Lower leg skin (tissue), 4 donors: Measurements from ENCODE around the gene FBXL15. TPM values are rescaled to one million over a fixed set of nuclear protein-coding genes. Genes with fewer than 3 reads are reported as not detected.
A peak's percentile ranks its signal among the peaks of the same experiment; 100 is the strongest.

Source experiments
- DNase-seq, 2 donors: peaks; one replicate each; pipeline ENCODE4 v3.0.0-alpha.2; 2019; ENCODE audit warnings: low spot score in 2 of 2
- H3K4me3 ChIP-seq: fragments of 200-600 bp; sonication (generic); 2 replicates; pipeline ENCODE4 v1.5.1; 2017; ENCODE audit warnings: mild to moderate bottlenecking, low read depth; ENCODE audit not compliant: poor library complexity, severe bottlenecking
- CTCF ChIP-seq, 3 donors: fragments of 450-650 bp; IDR thresholded peaks; one replicate each; pipeline ENCODE4 v1.5.1; 2016; ENCODE audit warnings: antibody characterized with exemption in 3 of 3, mild to moderate bottlenecking in 3 of 3, moderate library complexity in 2 of 3
- POLR2A ChIP-seq, 2 donors: fragments of 450-650 bp; IDR thresholded peaks; one replicate each; pipeline ENCODE4 v1.6.1; 2016 to 2017; ENCODE audit warnings: antibody characterized with exemption in 2 of 2, mild to moderate bottlenecking in 1 of 2, moderate library complexity in 1 of 2
- WGBS, 2 donors: methylation state at CpG; one replicate each; pipeline ENCODE4 v1.1.5; 2018; 5-methylcytosine and 5-hydroxymethylcytosine counted together
- intact Hi-C: fragments of 100-400 bp; cut with DNase I; formaldehyde crosslinking; loops from one replicate; pipeline ENCODE4 v1.15.0; 2023; ENCODE audit warnings: low total_unique reads
- total RNA-seq, 4 donors: library from RNA; depleted of rRNA; stranded (reverse); fragments of >200 nt; gene quantifications; one replicate each; pipeline ENCODE4 v1.1.0, GENCODE V29; 2016

The FBXL15 gene
- total RNA-seq, 4 donors from 2014 or later = 18.2 to 25.3 (median 19.1) TPM

GRCh38 chr10:102416283-102416682 lies 4.4 kb upstream of the FBXL15 start:
- no peak overlapping the region for H3K4me3 ChIP-seq
- DNase-seq = no peak
- TF ChIP-seq CTCF (IDR thresholded peaks at IDR 0.05) = no peak
- TF ChIP-seq POLR2A (IDR thresholded peaks at IDR 0.05) = no peak
- WGBS, 2 donors = 70 to 83% methylated on average over 2 to 5 of the region's 9 CpGs
- intact Hi-C loops = no loop called here

- WGBS, 2 donors = 84 to 88% methylated on average over 19 of the region's 20 CpGs
- intact Hi-C loops = no loop called here
- DNase-seq = no peak
- H3K4me3 ChIP-seq = no peak overlapping the region
- TF ChIP-seq POLR2A (IDR thresholded peaks at IDR 0.05) = no peak
- no peak for TF ChIP-seq CTCF (IDR thresholded peaks at IDR 0.05)
Observed at GRCh38 chr10:102416695-102417094, 3.9 kb upstream of the FBXL15 start.

GRCh38 chr10:102418622-102419268 lies 1.9 kb upstream of the FBXL15 start, which contains the start of gene PSD:
Gene PSD (minus strand): TSS chr10:102418785. CDS start chr10:102417038, 1,747 bp downstream.
- WGBS, 2 donors = 2 to 3% methylated on average over 36 to 40 of the region's 45 CpGs
- no peak for DNase-seq
- TF ChIP-seq POLR2A (IDR thresholded peaks at IDR 0.05) = no peak
- no peak for TF ChIP-seq CTCF (IDR thresholded peaks at IDR 0.05)
- no peak within 1 kb of the TSS for H3K4me3 ChIP-seq
- intact Hi-C loops = no loop called here

GRCh38 chr10:102419269-102420180 lies 1.1 kb upstream of the FBXL15 start:
- no peak for DNase-seq
- TF ChIP-seq CTCF (IDR thresholded peaks at IDR 0.05) (no peak), POLR2A (IDR thresholded peaks at IDR 0.05) (no peak)
- intact Hi-C loops = loop anchor here (10.0 kb wide), 1 partner anchor 55 kb away; no protein-coding TSS in a partner anchor
- WGBS, 2 donors = 1 to 2% methylated on average over 47 to 48 of the region's 54 CpGs
- no peak overlapping the region for H3K4me3 ChIP-seq

- TF ChIP-seq CTCF (IDR thresholded peaks at IDR 0.05) = no peak
- no peak for TF ChIP-seq POLR2A (IDR thresholded peaks at IDR 0.05)
- DNase-seq = no peak
- H3K4me3 ChIP-seq = peak overlapping the region; percentile 54
- WGBS, 2 donors = 1 to 2% methylated on average over 21 of the region's 21 CpGs
- intact Hi-C loops = loop anchor here (10.0 kb wide), 1 partner anchor 55 kb away; no protein-coding TSS in a partner anchor
Observed at GRCh38 chr10:102420181-102420713, 389 bp upstream of the FBXL15 start.
